Psoas muscle (tissue), 8 donors: ENCODE measurements around the gene LAMA5. TPM values are rescaled to one million over a fixed set of nuclear protein-coding genes. Genes with fewer than 3 reads are reported as not detected.

Source experiments
- ATAC-seq, 4 donors: fragments of 200-7000 bp; cut with Tn5 transposase; one replicate each; pipeline ENCODE4 v1.9.1; 2020; ENCODE audit warnings: moderate library complexity in 3 of 4, mild to moderate bottlenecking in 2 of 4
- DNase-seq, 2 donors: peaks; one replicate each; pipeline ENCODE4 v3.0.0-alpha.2; 2020
- H3K27ac ChIP-seq: fragments of 200-600 bp; one replicate; pipeline ENCODE4 v1.8.0; 2022
- H3K27me3 ChIP-seq, 3 donors: fragments of 200-600 bp in 1 of 3; one replicate each; pipeline versions ENCODE4 v1.6.1 to v1.8.0; 2013 to 2022; ENCODE audit warnings: low read length in 2 of 3, mild to moderate bottlenecking in 2 of 3, moderate library complexity in 1 of 3; ENCODE audit not compliant: insufficient read depth in 3 of 3
- H3K36me3 ChIP-seq, 2 donors: fragments of 200-600 bp in 1 of 2; one replicate each; pipeline versions ENCODE4 v1.6.1 to v1.8.0; 2013 to 2022; ENCODE audit warnings: low read depth in 1 of 2, mild to moderate bottlenecking in 1 of 2, moderate library complexity in 1 of 2; ENCODE audit not compliant: insufficient read depth in 1 of 2
- H3K4me1 ChIP-seq: fragments of 200-600 bp; one replicate; pipeline ENCODE4 v1.8.0; 2022
- H3K4me3 ChIP-seq: fragments of 200-600 bp; one replicate; pipeline ENCODE4 v1.8.0; 2022; ENCODE audit warnings: mild to moderate bottlenecking
- H3K9me3 ChIP-seq: fragments of 200-600 bp; one replicate; pipeline ENCODE4 v1.8.0; 2022
- WGBS, 3 donors: extraction: QIAGEN DNeasy Blood & Tissue Kit; methylation state at CpG; one replicate each; pipeline versions ENCODE4 v1.1.6 to v1.1.7; 2013; 5-methylcytosine and 5-hydroxymethylcytosine counted together
- intact Hi-C, 2 donors: fragments of 100-400 bp; cut with DNase I; formaldehyde crosslinking; loops; one replicate each; pipeline versions ENCODE4 v1.11.0 to v1.14.2; 2022
- polyA plus RNA-seq, 3 donors: library from polyadenylated mRNA; stranded (reverse); fragments of 200-250 nt; gene quantifications; one replicate each; pipeline ENCODE4 v1.2.3, GENCODE V29; 2013
- total RNA-seq, 4 donors: library from RNA; stranded (reverse); fragmentation: NEBNext Ultra II Directional in 2 of 4; extraction: Animal tissue kit (Norgen Biotek cat#: 25700) in 2 of 4; gene quantifications; one replicate each; pipeline versions ENCODE4 v1.2.1 to v1.2.4, GENCODE V29; 2021 to 2023
- TF ChIP-seq, protein P1 (sequence below): fragments of 200-600 bp; IDR thresholded peaks from one replicate; pipeline ENCODE4 v1.8.0; 2022; ENCODE audit warnings: antibody characterized with exemption
- donor health status: healthy with polysubstance abuse.
- donor health status: DM: no; HTN: no; CAD: no; lungs with moderate emphysema.
- donor health status: Bipolar disorder and iron deficiency.
- donor health status: healthy.
- donor health status: DM: yes; HTN: yes; CAD: no.
- donor health status: DM: no; HTN: no; CAD: no.
- donor health status: DM: no; HTN: no; CAD: no.
- donor health status: DM: yes; HTN: yes; CAD: no.

The LAMA5 gene
- total and polyA plus RNA-seq, 7 donors: 14.4 to 74.6 (median 34.2) TPM

DNA sequence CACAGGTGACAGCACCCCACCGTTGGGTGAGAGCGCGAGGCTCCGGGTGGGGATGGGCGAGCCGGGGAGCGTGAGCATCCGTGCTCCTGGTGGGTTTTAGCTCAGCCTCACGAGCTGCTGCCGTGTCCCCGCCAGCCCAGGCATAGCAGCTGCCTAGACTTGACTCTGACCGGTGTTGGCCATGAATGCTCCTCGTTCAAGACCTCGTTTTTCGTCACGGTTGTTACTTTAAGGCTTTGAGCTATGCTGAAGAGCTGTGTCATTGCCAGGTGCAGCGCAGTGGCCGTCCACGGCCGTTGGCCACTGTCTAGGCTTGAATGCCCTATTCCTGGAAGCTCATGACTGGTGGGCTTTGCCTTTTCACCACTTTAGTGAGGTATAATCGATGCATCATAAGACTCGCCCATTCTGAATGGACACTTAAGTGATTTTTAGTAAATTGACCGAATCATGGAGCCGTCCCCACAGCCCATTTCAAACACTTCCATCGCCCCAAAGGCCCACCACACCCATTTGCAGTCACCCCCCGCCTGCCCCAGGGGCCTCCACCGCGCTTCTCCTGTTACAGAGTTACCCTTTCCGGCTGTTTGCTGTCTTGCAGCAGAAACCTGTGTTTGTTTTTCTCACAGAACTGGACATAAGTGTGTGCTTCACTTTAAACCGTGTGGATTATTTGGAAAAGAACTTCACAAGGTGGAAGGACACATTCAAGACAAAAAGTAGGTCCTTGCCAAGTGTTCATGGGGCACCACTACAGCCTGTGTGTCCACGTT is 85.8 kb downstream of the LAMA5 start:
- Histone ChIP-seq H3K4me1 (peaks cover 31% of the 10 kb centered on the region), H3K9me3 (no peaks in the 10 kb centered on the region), H3K36me3 (peaks cover 2 to 76% of the 10 kb centered on the region in 2 donors), H3K27me3 (no peaks in the 10 kb centered on the region), H3K27ac (peak overlapping the region; percentile 84), H3K4me3 (no peak overlapping the region)
- intact Hi-C loops: no loop called here
- ATAC-seq: no peak
- no peak for DNase-seq
- TF ChIP-seq, protein P1, sequence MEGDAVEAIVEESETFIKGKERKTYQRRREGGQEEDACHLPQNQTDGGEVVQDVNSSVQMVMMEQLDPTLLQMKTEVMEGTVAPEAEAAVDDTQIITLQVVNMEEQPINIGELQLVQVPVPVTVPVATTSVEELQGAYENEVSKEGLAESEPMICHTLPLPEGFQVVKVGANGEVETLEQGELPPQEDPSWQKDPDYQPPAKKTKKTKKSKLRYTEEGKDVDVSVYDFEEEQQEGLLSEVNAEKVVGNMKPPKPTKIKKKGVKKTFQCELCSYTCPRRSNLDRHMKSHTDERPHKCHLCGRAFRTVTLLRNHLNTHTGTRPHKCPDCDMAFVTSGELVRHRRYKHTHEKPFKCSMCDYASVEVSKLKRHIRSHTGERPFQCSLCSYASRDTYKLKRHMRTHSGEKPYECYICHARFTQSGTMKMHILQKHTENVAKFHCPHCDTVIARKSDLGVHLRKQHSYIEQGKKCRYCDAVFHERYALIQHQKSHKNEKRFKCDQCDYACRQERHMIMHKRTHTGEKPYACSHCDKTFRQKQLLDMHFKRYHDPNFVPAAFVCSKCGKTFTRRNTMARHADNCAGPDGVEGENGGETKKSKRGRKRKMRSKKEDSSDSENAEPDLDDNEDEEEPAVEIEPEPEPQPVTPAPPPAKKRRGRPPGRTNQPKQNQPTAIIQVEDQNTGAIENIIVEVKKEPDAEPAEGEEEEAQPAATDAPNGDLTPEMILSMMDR: no peak
- WGBS, 3 donors: 87 to 91% (median 91%) methylated on average over 31 of the region's 31 CpGs

DNA sequence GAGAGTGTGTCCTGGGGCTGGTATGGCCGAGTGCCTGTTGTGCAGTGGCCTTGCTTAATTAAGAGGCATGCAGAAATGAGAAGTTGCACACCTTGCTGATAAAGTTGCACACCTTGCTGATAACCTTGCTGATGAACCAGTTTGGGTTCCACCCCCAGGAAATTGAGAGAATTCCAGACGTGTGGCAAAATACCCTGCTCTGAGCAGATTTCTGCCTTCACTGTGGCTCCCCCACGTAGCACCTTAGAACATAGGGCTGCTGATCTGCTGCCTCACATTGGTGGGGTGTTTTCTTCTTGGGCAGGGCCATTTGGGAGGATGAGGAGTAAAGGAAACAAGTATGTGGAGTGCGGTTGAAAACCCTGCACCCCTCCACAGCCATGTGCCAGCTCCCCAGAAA is 86.8 kb downstream of the LAMA5 start:
- Histone ChIP-seq H3K36me3 (peaks cover 2 to 65% of the 10 kb centered on the region in 2 donors), H3K4me1 (peaks cover 41% of the 10 kb centered on the region), H3K27me3 (no peaks in the 10 kb centered on the region), H3K27ac (no peak overlapping the region), H3K9me3 (no peaks in the 10 kb centered on the region), H3K4me3 (no peak overlapping the region)
- DNase-seq: no peak
- TF ChIP-seq, protein P1: no peak
- intact Hi-C loops: no loop called here
- 77 to 91% (median 87%) methylated on average over 4 of the region's 4 CpGs for WGBS, 3 donors
- no peak for ATAC-seq

DNA sequence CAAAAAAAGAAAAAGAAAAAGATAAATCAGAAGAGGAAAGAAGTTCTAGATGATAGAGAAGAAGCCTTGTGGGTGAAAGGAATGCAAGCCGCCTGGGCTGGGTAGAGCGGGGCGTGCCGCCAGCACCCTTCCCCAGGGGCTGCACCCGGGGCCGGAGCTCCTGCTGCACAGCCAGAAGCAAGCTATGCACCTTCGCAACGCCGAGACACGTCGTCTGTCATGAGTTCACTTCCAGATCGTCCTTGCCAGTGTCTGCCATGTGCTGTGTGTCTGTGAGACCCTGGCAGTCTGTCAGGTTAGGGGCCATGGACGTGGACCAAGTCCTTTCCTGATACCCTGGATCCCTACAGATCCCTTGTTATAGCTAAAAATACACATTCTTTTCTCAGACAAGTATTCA is 89.9 kb downstream of the LAMA5 start:
- no peaks in the 10 kb centered on the region for H3K9me3 ChIP-seq
- H3K36me3 ChIP-seq: peaks cover 2 to 58% of the 10 kb centered on the region in 2 donors
- no peak for DNase-seq
- no peaks in the 10 kb centered on the region for H3K27me3 ChIP-seq
- TF ChIP-seq, protein P1: no peak
- WGBS, 3 donors: 35 to 42% (median 41%) methylated on average over 13 of the region's 13 CpGs
- ATAC-seq: peak; percentile 28 to 45 (median 34)
- no peak overlapping the region for H3K4me3 ChIP-seq
- intact Hi-C loops: no loop called here
- H3K27ac ChIP-seq: peak overlapping the region; percentile 95
- peaks cover 24% of the 10 kb centered on the region for H3K4me1 ChIP-seq

DNA sequence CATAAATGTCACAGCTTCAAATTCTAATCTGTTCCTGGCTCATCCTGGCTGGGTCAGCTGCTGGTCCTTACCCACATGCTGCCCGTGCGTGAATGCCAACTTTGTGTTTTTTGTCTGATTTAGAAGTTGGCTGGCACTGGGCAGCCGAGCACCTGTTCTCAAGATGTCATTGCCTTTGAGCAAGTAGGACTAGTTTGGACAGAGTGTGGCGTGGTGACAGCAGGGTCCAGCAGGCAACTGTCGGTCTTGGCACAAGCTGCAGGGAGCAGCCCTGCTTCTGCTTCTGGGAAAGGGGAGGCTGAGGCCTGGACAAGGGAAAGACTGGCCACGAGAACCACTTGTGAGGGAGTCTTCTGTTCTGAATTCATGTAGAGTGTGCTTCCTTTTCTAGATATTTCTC is 90.7 kb downstream of the LAMA5 start:
- H3K27ac ChIP-seq: peak overlapping the region; percentile 95
- peaks cover 0 to 58% of the 10 kb centered on the region in 2 donors for H3K36me3 ChIP-seq
- no peaks in the 10 kb centered on the region for H3K27me3 ChIP-seq
- intact Hi-C loops: no loop called here
- peak; percentile 82 to 93 for DNase-seq
- TF ChIP-seq, protein P1: no peak
- peaks cover 24% of the 10 kb centered on the region for H3K4me1 ChIP-seq
- 23 to 32% (median 28%) methylated on average over 6 of the region's 6 CpGs for WGBS, 3 donors
- H3K9me3 ChIP-seq: no peaks in the 10 kb centered on the region
- peak; percentile 92 to 95 (median 94) for ATAC-seq
- no peak overlapping the region for H3K4me3 ChIP-seq
